ENCODE measurements around the gene BAIAP2L1.

- TF ChIP-seq CTCF (conservative IDR thresholded peaks at IDR 0.05) (no peak), ZFX (IDR thresholded peaks at IDR 0.05) (no peak)
These were observed 38.6 kb upstream of the BAIAP2L1 start for GRCh38 chr7:98439484-98439883.

Measured in C4-2B (cell line).